ENCODE data around the gene WBP11. TPM values are rescaled to one million over a fixed set of nuclear protein-coding genes. Genes with fewer than 3 reads are reported as not detected.

The WBP11 gene
- total RNA-seq, 1 donor from 2014 or later, result 54.6 TPM

DNA sequence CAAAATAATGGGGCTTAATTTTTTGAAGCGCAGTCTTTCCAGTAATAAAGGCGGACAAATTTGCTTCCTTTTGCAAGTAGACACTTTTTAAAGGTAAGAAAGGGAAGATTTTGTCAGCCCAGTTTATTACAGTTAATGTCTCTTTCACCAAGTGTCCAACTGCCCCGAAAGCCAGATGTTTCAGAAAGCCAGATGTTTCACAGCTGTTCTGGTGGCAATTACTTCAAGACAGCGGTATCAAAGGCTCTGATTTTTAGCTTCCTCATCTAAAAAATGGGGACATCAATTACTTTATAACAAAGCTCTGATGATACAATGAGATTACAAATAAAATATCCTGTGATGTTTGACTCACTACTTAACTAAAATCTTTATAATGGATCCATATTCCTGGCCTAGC is 1.0 kb downstream of the WBP11 start:
- no peaks in the 10 kb centered on the region for H3K9me3 Mint-ChIP-seq (ENCODE audit: unreplicated experiment)
- no peak for DNase-seq
- TF ChIP-seq, protein P1, sequence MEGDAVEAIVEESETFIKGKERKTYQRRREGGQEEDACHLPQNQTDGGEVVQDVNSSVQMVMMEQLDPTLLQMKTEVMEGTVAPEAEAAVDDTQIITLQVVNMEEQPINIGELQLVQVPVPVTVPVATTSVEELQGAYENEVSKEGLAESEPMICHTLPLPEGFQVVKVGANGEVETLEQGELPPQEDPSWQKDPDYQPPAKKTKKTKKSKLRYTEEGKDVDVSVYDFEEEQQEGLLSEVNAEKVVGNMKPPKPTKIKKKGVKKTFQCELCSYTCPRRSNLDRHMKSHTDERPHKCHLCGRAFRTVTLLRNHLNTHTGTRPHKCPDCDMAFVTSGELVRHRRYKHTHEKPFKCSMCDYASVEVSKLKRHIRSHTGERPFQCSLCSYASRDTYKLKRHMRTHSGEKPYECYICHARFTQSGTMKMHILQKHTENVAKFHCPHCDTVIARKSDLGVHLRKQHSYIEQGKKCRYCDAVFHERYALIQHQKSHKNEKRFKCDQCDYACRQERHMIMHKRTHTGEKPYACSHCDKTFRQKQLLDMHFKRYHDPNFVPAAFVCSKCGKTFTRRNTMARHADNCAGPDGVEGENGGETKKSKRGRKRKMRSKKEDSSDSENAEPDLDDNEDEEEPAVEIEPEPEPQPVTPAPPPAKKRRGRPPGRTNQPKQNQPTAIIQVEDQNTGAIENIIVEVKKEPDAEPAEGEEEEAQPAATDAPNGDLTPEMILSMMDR (IDR thresholded peaks at IDR 0.05; ENCODE audit: partially characterized antibody, unreplicated experiment), result no peak
- peaks cover 1% of the 10 kb centered on the region for H3K27me3 Mint-ChIP-seq (ENCODE audit: unreplicated experiment)
- no peaks in the 10 kb centered on the region for H3K4me1 Mint-ChIP-seq (ENCODE audit: low read depth, unreplicated experiment)
- H3K4me3 Mint-ChIP-seq (ENCODE audit: unreplicated experiment), result no peak overlapping the region
- no peak overlapping the region for H3K27ac Mint-ChIP-seq (ENCODE audit: unreplicated experiment)
- no peaks in the 10 kb centered on the region for H3K36me3 Mint-ChIP-seq (ENCODE audit: unreplicated experiment)

DNA sequence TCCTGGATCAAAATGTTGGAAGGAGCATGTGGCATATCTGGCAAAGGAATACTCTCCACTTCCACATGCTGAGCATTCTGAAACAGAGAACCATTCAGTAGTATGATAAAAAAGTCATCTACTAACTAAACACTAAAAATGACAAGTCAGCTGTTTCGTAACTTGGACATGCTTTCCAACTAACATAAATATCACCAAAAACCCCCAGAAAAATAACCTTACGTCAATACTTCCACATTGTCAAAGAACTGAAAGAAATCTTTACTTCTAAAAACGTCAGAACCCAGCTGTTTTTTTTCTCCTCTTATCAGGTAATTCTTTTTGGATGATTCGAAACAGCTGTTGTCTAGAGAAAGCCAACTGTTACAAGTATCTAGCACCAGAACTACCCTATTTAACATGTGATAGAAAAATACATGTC is 8.2 kb downstream of the WBP11 start:
- Mint-ChIP-seq H3K4me1 (ENCODE audit: low read depth, unreplicated experiment) (no peaks in the 10 kb centered on the region), H3K27ac (ENCODE audit: unreplicated experiment) (no peak overlapping the region), H3K27me3 (ENCODE audit: unreplicated experiment) (no peaks in the 10 kb centered on the region), H3K9me3 (ENCODE audit: unreplicated experiment) (no peaks in the 10 kb centered on the region), H3K36me3 (ENCODE audit: unreplicated experiment) (no peaks in the 10 kb centered on the region), H3K4me3 (ENCODE audit: unreplicated experiment) (no peak overlapping the region)
- TF ChIP-seq, protein P1 (IDR thresholded peaks at IDR 0.05; ENCODE audit: partially characterized antibody, unreplicated experiment), result no peak
- DNase-seq, result no peak

DNA sequence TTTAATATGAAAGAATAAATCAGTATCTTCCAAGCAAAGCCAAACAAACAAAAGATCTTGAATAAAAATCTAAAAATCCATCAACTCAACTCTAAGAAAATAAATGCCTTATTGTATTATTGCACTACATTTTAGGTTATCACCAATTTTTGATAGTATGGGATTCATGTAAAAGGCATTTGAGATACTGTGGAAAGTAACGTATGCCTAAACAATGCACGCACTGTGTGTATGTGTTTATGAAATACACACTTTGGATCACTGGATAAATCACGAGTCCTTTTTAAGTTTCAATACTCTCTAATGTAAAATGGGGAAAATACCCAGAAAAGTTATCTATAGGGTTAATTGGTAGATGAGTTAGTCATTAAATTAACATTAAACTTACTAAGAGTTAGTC is 17.7 kb downstream of the WBP11 start:
- Mint-ChIP-seq H3K4me1 (ENCODE audit: low read depth, unreplicated experiment) (no peaks in the 10 kb centered on the region), H3K36me3 (ENCODE audit: unreplicated experiment) (no peaks in the 10 kb centered on the region), H3K27ac (ENCODE audit: unreplicated experiment) (no peak overlapping the region), H3K9me3 (ENCODE audit: unreplicated experiment) (peaks cover 1% of the 10 kb centered on the region), H3K4me3 (ENCODE audit: unreplicated experiment) (no peak overlapping the region), H3K27me3 (ENCODE audit: unreplicated experiment) (no peaks in the 10 kb centered on the region)
- TF ChIP-seq, protein P1 (IDR thresholded peaks at IDR 0.05; ENCODE audit: partially characterized antibody, unreplicated experiment), result no peak
- DNase-seq, result no peak

DNA sequence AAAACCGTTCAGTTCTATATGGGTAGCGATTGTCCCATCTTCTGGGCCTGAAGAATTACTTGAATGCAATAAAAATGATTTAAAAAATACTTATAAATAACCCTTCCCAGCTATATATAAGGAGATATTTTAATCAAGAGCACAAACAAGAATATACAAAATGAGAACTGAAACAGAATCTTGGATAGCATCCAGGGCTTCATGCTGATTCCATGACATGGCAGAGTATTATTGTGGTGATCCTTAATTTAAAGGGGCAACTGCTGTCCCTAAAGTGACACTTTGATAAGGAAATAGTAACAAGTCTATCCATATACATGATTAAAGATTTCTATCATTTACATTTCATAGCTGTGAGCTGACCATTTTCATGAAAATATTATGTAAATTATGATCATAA is 18.8 kb downstream of the WBP11 start:
- no peaks in the 10 kb centered on the region for H3K36me3 Mint-ChIP-seq (ENCODE audit: unreplicated experiment)
- H3K9me3 Mint-ChIP-seq (ENCODE audit: unreplicated experiment), result peaks cover 1% of the 10 kb centered on the region
- H3K27ac Mint-ChIP-seq (ENCODE audit: unreplicated experiment), result no peak overlapping the region
- TF ChIP-seq, protein P1 (IDR thresholded peaks at IDR 0.05; ENCODE audit: partially characterized antibody, unreplicated experiment), result no peak
- no peak for DNase-seq
- H3K27me3 Mint-ChIP-seq (ENCODE audit: unreplicated experiment), result no peaks in the 10 kb centered on the region
- no peak overlapping the region for H3K4me3 Mint-ChIP-seq (ENCODE audit: unreplicated experiment)
- no peaks in the 10 kb centered on the region for H3K4me1 Mint-ChIP-seq (ENCODE audit: low read depth, unreplicated experiment)

DNA sequence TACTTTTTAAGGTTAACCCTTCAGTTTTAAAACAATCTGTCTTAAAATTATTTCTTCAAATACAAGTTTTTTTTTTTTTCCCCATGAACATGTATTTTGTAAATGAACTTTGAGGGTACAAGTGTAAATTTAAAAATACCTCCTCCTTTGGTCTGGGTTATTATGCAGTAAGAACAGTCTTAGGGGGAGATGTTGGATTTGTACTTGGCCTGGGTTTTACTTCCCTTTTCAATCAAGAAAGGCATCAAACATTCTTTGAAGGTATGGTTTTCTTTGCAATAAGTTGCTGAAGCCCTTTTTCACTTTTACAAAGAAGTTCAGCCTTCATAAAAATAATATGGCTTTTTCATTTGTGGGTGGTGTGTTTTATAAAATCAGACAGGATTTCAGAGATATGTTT is 20.5 kb downstream of the WBP11 start:
- H3K36me3 Mint-ChIP-seq (ENCODE audit: unreplicated experiment), result no peaks in the 10 kb centered on the region
- TF ChIP-seq, protein P1 (IDR thresholded peaks at IDR 0.05; ENCODE audit: partially characterized antibody, unreplicated experiment), result no peak
- H3K27ac Mint-ChIP-seq (ENCODE audit: unreplicated experiment), result no peak overlapping the region
- H3K9me3 Mint-ChIP-seq (ENCODE audit: unreplicated experiment), result no peaks in the 10 kb centered on the region
- no peaks in the 10 kb centered on the region for H3K27me3 Mint-ChIP-seq (ENCODE audit: unreplicated experiment)
- no peaks in the 10 kb centered on the region for H3K4me1 Mint-ChIP-seq (ENCODE audit: low read depth, unreplicated experiment)
- H3K4me3 Mint-ChIP-seq (ENCODE audit: unreplicated experiment), result no peak overlapping the region
- DNase-seq, result no peak
